ENCODE results near the gene TRERF1.

The TRERF1 gene

GRCh38 chr6:42269553-42269952, 182.2 kb downstream of the TRERF1 start:
- no peaks in the 10 kb centered on the region for H3K9me2 ChIP-seq (ENCODE audit: low read depth, low read length)
- peak overlapping the region; percentile 27 for H3K27ac ChIP-seq (ENCODE audit: low read depth, low read length, poor library complexity, severe bottlenecking)
- H3K4me2 ChIP-seq (ENCODE audit: low read length), result peak overlapping the region; percentile 36; the same call in 1 of the 2 replicates
- no peak overlapping the region for H3K9ac ChIP-seq (ENCODE audit: low read length)
- no peaks in the 10 kb centered on the region for H4K20me1 ChIP-seq (ENCODE audit: insufficient read depth, low read length)
- H3K4me1 ChIP-seq (ENCODE audit: insufficient read depth, low read length, severe bottlenecking), result peaks cover 13% of the 10 kb centered on the region
- H2AFZ ChIP-seq (ENCODE audit: low read length), result no peak overlapping the region
- peaks cover 4% of the 10 kb centered on the region; the same call in 1 of the 2 replicates for H3K27me3 ChIP-seq (ENCODE audit: insufficient read depth, low read length)
- H3K79me2 ChIP-seq (ENCODE audit: insufficient read depth, low read length), result no peaks in the 10 kb centered on the region
- H3K4me3 ChIP-seq (ENCODE audit: low read depth, low read length, poor library complexity, severe bottlenecking), result no peak overlapping the region
- H3F3A ChIP-seq (ENCODE audit: insufficient read depth, low read length), result no peaks in the 10 kb centered on the region
- H3K36me3 ChIP-seq (ENCODE audit: insufficient read depth, low read length), result no peaks in the 10 kb centered on the region
- H3K9me3 ChIP-seq (ENCODE audit: low read length), result no peaks in the 10 kb centered on the region
- TF ChIP-seq CTCF (IDR thresholded peaks at IDR 0.05; ENCODE audit: low read length) (no peak), EZH2 (IDR thresholded peaks at IDR 0.05; ENCODE audit: borderline replicate concordance, low read length) (no peak)

- H3K27ac ChIP-seq (ENCODE audit: low read depth, low read length, poor library complexity, severe bottlenecking), result no peak overlapping the region
- H3F3A ChIP-seq (ENCODE audit: insufficient read depth, low read length), result no peaks in the 10 kb centered on the region
- no peak overlapping the region for H3K4me2 ChIP-seq (ENCODE audit: low read length)
These were observed 182.9 kb downstream of the TRERF1 start for GRCh38 chr6:42268835-42269204.

GRCh38 chr6:42268016-42268834, 183.5 kb downstream of the TRERF1 start:
- H4K20me1 ChIP-seq (ENCODE audit: insufficient read depth, low read length), result no peaks in the 10 kb centered on the region
- H2AFZ ChIP-seq (ENCODE audit: low read length), result no peak overlapping the region
- H3F3A ChIP-seq (ENCODE audit: insufficient read depth, low read length), result no peaks in the 10 kb centered on the region
- H3K9ac ChIP-seq (ENCODE audit: low read length), result no peak overlapping the region
- H3K27ac ChIP-seq (ENCODE audit: low read depth, low read length, poor library complexity, severe bottlenecking), result no peak overlapping the region
- H3K9me3 ChIP-seq (ENCODE audit: low read length), result no peaks in the 10 kb centered on the region
- TF ChIP-seq EZH2 (IDR thresholded peaks at IDR 0.05; ENCODE audit: borderline replicate concordance, low read length) (no peak), CTCF (IDR thresholded peaks at IDR 0.05; ENCODE audit: low read length) (no peak)
- peaks cover 13% of the 10 kb centered on the region for H3K4me1 ChIP-seq (ENCODE audit: insufficient read depth, low read length, severe bottlenecking)
- no peaks in the 10 kb centered on the region for H3K79me2 ChIP-seq (ENCODE audit: insufficient read depth, low read length)
- H3K36me3 ChIP-seq (ENCODE audit: insufficient read depth, low read length), result no peaks in the 10 kb centered on the region
- H3K9me2 ChIP-seq (ENCODE audit: low read depth, low read length), result no peaks in the 10 kb centered on the region
- peaks cover 4% of the 10 kb centered on the region; the same call in 1 of the 2 replicates for H3K27me3 ChIP-seq (ENCODE audit: insufficient read depth, low read length)
- H3K4me2 ChIP-seq (ENCODE audit: low read length), result no peak overlapping the region
- no peak overlapping the region for H3K4me3 ChIP-seq (ENCODE audit: low read depth, low read length, poor library complexity, severe bottlenecking)

More at GRCh38 chr6:42268835-42269204, 182.9 kb downstream of the TRERF1 start:
- Histone ChIP-seq H3K9me3 (ENCODE audit: low read length) (no peaks in the 10 kb centered on the region), H3K27me3 (ENCODE audit: insufficient read depth, low read length) (peaks cover 4% of the 10 kb centered on the region; the same call in 1 of the 2 replicates), H2AFZ (ENCODE audit: low read length) (no peak overlapping the region), H3K36me3 (ENCODE audit: insufficient read depth, low read length) (no peaks in the 10 kb centered on the region), H3K9me2 (ENCODE audit: low read depth, low read length) (no peaks in the 10 kb centered on the region), H3K79me2 (ENCODE audit: insufficient read depth, low read length) (no peaks in the 10 kb centered on the region), H3K4me3 (ENCODE audit: low read depth, low read length, poor library complexity, severe bottlenecking) (no peak overlapping the region), H3K4me1 (ENCODE audit: insufficient read depth, low read length, severe bottlenecking) (peaks cover 13% of the 10 kb centered on the region), H3K9ac (ENCODE audit: low read length) (no peak overlapping the region), H4K20me1 (ENCODE audit: insufficient read depth, low read length) (no peaks in the 10 kb centered on the region)
- TF ChIP-seq EZH2 (IDR thresholded peaks at IDR 0.05; ENCODE audit: borderline replicate concordance, low read length) (no peak), CTCF (IDR thresholded peaks at IDR 0.05; ENCODE audit: low read length) (no peak)

Measured in OCI-LY1 (cell line).